Tibial nerve (tissue), 4 donors: Measurements from ENCODE around the gene C3orf18. TPM values are rescaled to one million over a fixed set of nuclear protein-coding genes. Genes with fewer than 3 reads are reported as not detected.
"Not testable (repeated sequence)": the region's sequence is repeated elsewhere in the genome, so short reads cannot be mapped to it uniquely, and the experiment has no call there.

Experiments
- DNase-seq, 2 donors: peaks; one replicate each; pipeline ENCODE4 v3.0.0-alpha.2; 2019; ENCODE audit warnings: low spot score in 2 of 2
- H3K27ac ChIP-seq, 4 donors: fragments of 200-600 bp; sonication (generic) in 3 of 4; one replicate each; pipeline ENCODE4 v1.5.1; 2017 to 2019; ENCODE audit warnings: mild to moderate bottlenecking in 1 of 4
- H3K27me3 ChIP-seq, 2 donors: fragments of 200-600 bp; sonication (generic) in 1 of 2; one replicate each; pipeline versions ENCODE4 v1.5.1 to v1.6.0; 2017 to 2019
- H3K36me3 ChIP-seq, 3 donors: fragments of 200-600 bp; sonication (generic); one replicate each; pipeline ENCODE4 v1.5.1; 2018 to 2019
- H3K4me1 ChIP-seq, 4 donors: fragments of 200-600 bp; sonication (generic) in 3 of 4; one replicate each; pipeline ENCODE4 v1.5.1; 2017 to 2019
- H3K4me3 ChIP-seq, 4 donors: fragments of 200-600 bp; sonication (generic) in 3 of 4; one replicate each; pipeline ENCODE4 v1.5.1; 2017 to 2019; ENCODE audit warnings: mild to moderate bottlenecking in 1 of 4, moderate library complexity in 1 of 4
- H3K9me3 ChIP-seq, 4 donors: fragments of 200-600 bp; sonication (generic) in 3 of 4; one replicate each; pipeline ENCODE4 v1.5.1; 2017 to 2019
- CTCF ChIP-seq, 5 experiments: fragments of 200-600 bp in 3 of 5; fragments of 450-650 bp in 2 of 5; sonication (generic) in 3 of 5; IDR thresholded peaks; one replicate each; pipeline ENCODE4 v1.5.1; 2016 to 2019; ENCODE audit warnings: antibody characterized with exemption in 5 of 5, mild to moderate bottlenecking in 3 of 5, moderate library complexity in 2 of 5
- EP300 ChIP-seq, 2 donors: sonication (generic); formaldehyde crosslinking; IDR thresholded peaks; one replicate each; pipeline ENCODE4 v1.6.1; 2017; ENCODE audit warnings: antibody characterized with exemption in 2 of 2, mild to moderate bottlenecking in 1 of 2
- POLR2A ChIP-seq, 2 donors: fragments of 450-650 bp; IDR thresholded peaks; one replicate each; pipeline ENCODE4 v1.6.1; 2017; ENCODE audit warnings: antibody characterized with exemption in 2 of 2, mild to moderate bottlenecking in 2 of 2, moderate library complexity in 2 of 2
- WGBS, 2 donors: methylation state at CpG; one replicate each; pipeline ENCODE4 v1.1.5; 2018; 5-methylcytosine and 5-hydroxymethylcytosine counted together
- total RNA-seq, 4 donors: library from RNA; depleted of rRNA; stranded (reverse); fragments of >200 nt; gene quantifications; one replicate each; pipeline ENCODE4 v1.1.0, GENCODE V29; 2016

The C3orf18 gene
- total RNA-seq, 4 donors from 2014 or later: 12.2 to 21.1 (median 19.1) TPM

- 21 to 22% methylated on average over 7 of the region's 7 CpGs for WGBS, 2 donors
- Histone ChIP-seq H3K9me3 (no peaks in the 10 kb centered on the region), H3K27me3 (no peaks in the 10 kb centered on the region), H3K36me3 (no peaks in the 10 kb centered on the region), H3K27ac (no peak overlapping the region), H3K4me1 (peaks cover 0 to 20% (median 9%) of the 10 kb centered on the region in 4 donors), H3K4me3 (no peak overlapping the region)
- TF ChIP-seq CTCF (IDR thresholded peaks at IDR 0.05) (peak; percentile 71 to 83 (median 77)), EP300 (IDR thresholded peaks at IDR 0.05) (no peak)
- peak; percentile 28 to 60 for DNase-seq
Measured at GRCh38 chr3:50519471-50520089, 48.0 kb downstream of the C3orf18 start.

- Histone ChIP-seq H3K4me3 (no peak overlapping the region), H3K27me3 (no peaks in the 10 kb centered on the region), H3K9me3 (no peaks in the 10 kb centered on the region), H3K27ac (no peak overlapping the region), H3K4me1 (peaks cover 0 to 20% (median 9%) of the 10 kb centered on the region in 4 donors), H3K36me3 (no peaks in the 10 kb centered on the region)
- no peak for TF ChIP-seq POLR2A (IDR thresholded peaks at IDR 0.05)
- TF ChIP-seq CTCF (IDR thresholded peaks at IDR 0.05): no peak
- TF ChIP-seq EP300 (IDR thresholded peaks at IDR 0.05): no peak
- WGBS, 2 donors: 85 to 93% methylated on average over 7 of the region's 7 CpGs
- DNase-seq: no peak
Measured at GRCh38 chr3:50518436-50518835, 49.1 kb downstream of the C3orf18 start.

DNA sequence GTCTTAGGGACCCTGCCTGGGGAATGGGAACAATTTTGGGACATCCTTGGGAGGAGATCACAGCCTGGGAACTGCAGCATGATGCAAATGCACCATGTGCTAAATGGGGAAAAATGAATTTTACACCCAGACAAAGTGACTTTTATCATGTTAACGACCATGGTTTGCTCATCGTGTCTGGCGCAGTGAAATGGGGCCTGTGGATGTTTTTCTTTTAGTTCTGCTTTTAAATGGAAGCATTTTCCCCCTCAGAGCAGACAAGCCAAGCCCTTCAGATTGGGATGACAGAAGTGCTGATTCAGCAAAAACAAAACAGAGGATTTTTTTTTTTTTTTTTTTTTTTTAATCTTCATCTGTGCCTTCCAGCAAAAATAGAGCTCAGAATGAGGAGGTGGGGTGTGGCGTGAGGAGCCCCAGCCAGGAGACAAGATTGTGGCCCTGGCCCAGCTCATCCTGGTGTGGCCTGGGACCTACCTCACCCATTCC lies 49.8 kb downstream of the C3orf18 start:
- Histone ChIP-seq H3K27me3 (no peaks in the 10 kb centered on the region), H3K9me3 (no peaks in the 10 kb centered on the region), H3K27ac (no peak overlapping the region), H3K36me3 (no peaks in the 10 kb centered on the region), H3K4me3 (no peak overlapping the region), H3K4me1 (peaks cover 0 to 20% (median 9%) of the 10 kb centered on the region in 4 donors)
- DNase-seq: no peak
- TF ChIP-seq POLR2A (IDR thresholded peaks at IDR 0.05) (no peak), CTCF (IDR thresholded peaks at IDR 0.05) (no peak), EP300 (IDR thresholded peaks at IDR 0.05) (no peak)
- WGBS, 2 donors: 62 to 74% methylated on average over 4 of the region's 4 CpGs

DNA sequence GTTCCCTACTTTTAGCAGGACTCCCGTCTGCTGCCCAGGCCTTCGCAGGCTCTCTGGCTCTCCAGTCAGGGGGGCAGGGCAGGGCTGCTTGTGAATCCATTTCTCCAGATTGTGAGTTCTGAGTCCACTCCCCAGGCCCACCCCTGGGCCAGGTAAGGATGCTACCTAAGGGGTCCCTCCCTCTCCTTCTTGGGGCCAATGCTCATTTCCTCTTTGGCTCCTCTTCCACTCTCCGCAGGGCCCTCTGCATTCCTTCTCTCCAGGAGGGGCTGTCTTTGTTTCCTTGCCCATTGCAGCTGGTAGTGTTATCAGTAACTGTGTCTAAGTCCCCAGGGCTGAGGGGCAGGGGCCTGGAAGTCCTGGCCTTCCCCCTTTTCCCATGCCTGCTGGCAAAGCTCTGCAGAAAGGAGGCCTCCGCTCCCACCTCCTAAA lies 51.1 kb downstream of the C3orf18 start:
- Histone ChIP-seq H3K9me3 (no peaks in the 10 kb centered on the region), H3K4me1 (peaks cover 0 to 20% (median 9%) of the 10 kb centered on the region in 4 donors), H3K27me3 (no peaks in the 10 kb centered on the region), H3K27ac (peak overlapping the region in 3 of 4 donors; percentile 24 to 61 (median 43)), H3K36me3 (no peaks in the 10 kb centered on the region), H3K4me3 (no peak overlapping the region)
- no peak for DNase-seq
- 78 to 84% methylated on average over 4 of the region's 4 CpGs for WGBS, 2 donors
- TF ChIP-seq POLR2A (IDR thresholded peaks at IDR 0.05): no peak
- TF ChIP-seq EP300 (IDR thresholded peaks at IDR 0.05): no peak
- no peak for TF ChIP-seq CTCF (IDR thresholded peaks at IDR 0.05)

- peak overlapping the region in 2 of 4 donors; percentile 13 to 22 for H3K4me3 ChIP-seq
- WGBS, 2 donors: 3 to 7% methylated on average over 19 to 22 of the region's 22 CpGs
- DNase-seq: no peak
Measured at GRCh38 chr3:50515565-50516439, 51.7 kb downstream of the C3orf18 start.

GRCh38 chr3:50512908-50513307 lies 54.6 kb downstream of the C3orf18 start:
- not testable (repeated sequence) for H3K36me3 ChIP-seq, DNase-seq, H3K27ac ChIP-seq, H3K9me3 ChIP-seq, H3K4me3 ChIP-seq, H3K27me3 ChIP-seq
- WGBS, 2 donors: 80 to 94% methylated on average over 8 of the region's 8 CpGs
- H3K4me1 ChIP-seq: peaks cover 0 to 20% (median 9%) of the 10 kb centered on the region in 4 donors

More at GRCh38 chr3:50515565-50516439, 51.7 kb downstream of the C3orf18 start:
- no peak for TF ChIP-seq EP300 (IDR thresholded peaks at IDR 0.05)
- no peak for TF ChIP-seq CTCF (IDR thresholded peaks at IDR 0.05)
- no peak for TF ChIP-seq POLR2A (IDR thresholded peaks at IDR 0.05)
- Histone ChIP-seq H3K36me3 (no peaks in the 10 kb centered on the region), H3K9me3 (no peaks in the 10 kb centered on the region), H3K4me1 (peaks cover 0 to 20% (median 9%) of the 10 kb centered on the region in 4 donors), H3K27me3 (no peaks in the 10 kb centered on the region), H3K27ac (peak overlapping the region; percentile 24 to 61 (median 46))
